ENCODE data around the gene ATP6V0A1.
"Not testable (repeated sequence)": the region's sequence is repeated elsewhere in the genome, so short reads cannot be mapped to it uniquely, and the experiment has no call there.

The ATP6V0A1 gene

DNA sequence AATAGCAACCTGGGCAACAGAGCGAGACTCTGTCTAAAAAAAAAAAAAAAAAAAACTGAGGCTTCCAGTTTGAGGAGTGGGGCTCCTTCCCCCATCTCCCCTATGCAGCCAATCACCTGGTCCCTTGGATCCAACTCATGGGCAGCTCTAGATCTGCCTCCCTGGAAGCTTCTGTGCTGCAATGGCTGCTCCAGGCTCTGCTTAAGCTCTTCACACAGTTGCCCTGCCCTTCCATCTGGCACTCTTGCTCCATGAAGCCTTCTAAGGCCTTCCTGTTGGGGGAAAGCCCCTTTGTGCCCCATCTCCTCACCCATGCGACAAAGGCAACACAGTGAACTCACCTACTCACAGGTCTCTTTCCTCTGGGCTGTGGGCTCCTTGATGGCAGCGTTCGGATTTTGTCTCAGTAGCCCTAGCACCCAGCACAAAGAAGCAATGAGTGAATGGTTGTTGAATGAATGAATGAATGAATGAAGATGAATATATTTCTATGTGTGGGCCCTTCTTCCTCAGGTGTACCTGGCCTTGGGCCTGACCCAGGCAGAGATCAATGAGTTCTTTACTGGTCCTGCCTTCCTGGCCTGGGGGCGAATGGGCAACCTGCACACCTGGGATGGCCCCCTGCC lies 79.3 kb downstream of the ATP6V0A1 start:
- no peak for DNase-seq (ENCODE audit: low read depth in 2 of 2, low spot score in 1 of 2)

DNA sequence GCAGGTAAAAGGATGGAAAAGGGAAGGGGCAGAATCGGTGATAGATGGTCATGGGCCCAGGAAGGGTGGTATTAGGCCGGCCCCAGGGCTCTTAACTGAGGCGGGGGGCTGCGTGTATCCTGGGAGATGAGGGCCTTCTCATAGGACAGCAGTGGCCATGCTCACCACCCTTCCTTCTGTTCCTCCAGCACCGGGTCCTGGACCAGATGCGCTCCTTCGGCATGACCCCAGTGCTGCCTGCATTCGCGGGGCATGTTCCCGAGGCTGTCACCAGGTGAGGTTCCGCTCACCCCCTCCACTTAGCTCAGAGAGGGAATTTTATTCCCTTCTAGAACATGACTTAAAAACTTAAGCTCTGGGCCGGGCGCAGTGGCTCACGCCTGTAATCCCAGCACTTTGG lies 79.8 kb downstream of the ATP6V0A1 start:
- DNase-seq (ENCODE audit: low read depth in 2 of 2, low spot score in 1 of 2), result no peak

DNA sequence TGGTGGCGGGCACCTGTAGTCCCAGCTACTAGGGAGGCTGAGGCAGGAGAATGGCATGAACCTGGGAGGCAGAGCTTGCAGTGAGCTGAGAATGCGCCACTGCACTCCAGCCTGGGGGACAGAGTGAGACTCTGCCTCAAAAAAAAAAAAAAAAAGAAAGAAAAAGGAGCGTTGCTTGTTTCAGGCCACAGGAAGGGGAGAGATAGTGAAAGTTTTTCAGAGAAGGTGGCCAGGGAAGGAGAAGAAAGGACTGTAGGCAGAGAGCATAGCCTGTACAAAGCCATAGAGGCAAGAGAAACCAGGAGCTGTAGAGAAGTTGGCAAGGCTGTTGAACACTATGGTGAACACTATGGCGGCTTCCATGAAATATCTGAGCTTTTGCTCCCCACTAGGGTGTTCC lies 81.9 kb downstream of the ATP6V0A1 start:
- DNase-seq (ENCODE audit: low read depth in 2 of 2, low spot score in 1 of 2), result not testable (repeated sequence)

DNA sequence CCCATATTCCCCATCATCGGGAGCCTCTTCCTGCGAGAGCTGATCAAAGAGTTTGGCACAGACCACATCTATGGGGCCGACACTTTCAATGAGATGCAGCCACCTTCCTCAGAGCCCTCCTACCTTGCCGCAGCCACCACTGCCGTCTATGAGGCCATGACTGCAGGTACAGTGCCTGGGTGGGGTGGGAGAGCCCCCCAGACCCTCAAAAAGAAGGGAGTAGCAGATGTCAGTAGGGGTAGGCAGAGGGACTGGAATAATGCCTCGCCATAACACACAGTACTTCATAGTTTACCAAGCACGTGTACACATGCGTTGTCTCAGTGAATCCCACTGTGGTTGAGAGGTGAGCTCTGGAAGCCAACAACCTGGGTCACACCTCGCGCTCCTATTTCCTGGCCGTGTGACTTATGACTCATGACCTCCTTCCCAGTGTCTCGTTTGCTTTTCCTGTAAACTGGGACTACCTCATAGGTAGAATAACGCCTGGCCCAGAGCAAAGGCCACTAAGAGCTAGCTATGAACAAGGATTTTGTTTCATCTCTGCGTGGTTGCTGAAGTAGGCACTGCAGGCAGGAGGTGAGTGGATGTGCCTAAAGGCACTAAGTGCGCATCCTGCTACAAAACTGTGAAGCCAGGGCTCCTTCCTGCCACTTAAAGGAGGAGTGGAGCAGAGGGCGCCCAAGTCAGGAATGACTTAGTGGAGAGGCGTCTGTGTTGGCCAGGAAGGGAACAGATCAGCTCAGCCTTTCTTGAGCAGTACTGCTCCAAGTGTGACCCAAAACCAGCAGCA lies 82.6 kb downstream of the ATP6V0A1 start:
- no peak for DNase-seq (ENCODE audit: low read depth in 2 of 2, low spot score in 1 of 2)

DNA sequence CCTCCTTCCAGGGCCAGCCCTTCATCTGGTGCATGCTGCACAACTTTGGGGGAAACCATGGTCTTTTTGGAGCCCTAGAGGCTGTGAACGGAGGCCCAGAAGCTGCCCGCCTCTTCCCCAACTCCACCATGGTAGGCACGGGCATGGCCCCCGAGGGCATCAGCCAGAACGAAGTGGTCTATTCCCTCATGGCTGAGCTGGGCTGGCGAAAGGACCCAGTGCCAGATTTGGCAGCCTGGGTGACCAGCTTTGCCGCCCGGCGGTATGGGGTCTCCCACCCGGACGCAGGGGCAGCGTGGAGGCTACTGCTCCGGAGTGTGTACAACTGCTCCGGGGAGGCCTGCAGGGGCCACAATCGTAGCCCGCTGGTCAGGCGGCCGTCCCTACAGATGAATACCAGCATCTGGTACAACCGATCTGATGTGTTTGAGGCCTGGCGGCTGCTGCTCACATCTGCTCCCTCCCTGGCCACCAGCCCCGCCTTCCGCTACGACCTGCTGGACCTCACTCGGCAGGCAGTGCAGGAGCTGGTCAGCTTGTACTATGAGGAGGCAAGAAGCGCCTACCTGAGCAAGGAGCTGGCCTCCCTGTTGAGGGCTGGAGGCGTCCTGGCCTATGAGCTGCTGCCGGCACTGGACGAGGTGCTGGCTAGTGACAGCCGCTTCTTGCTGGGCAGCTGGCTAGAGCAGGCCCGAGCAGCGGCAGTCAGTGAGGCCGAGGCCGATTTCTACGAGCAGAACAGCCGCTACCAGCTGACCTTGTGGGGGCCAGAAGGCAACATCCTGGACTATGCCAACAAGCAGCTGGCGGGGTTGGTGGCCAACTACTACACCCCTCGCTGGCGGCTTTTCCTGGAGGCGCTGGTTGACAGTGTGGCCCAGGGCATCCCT lies 84.8 kb downstream of the ATP6V0A1 start:
- DNase-seq (ENCODE audit: low read depth in 2 of 2, low spot score in 1 of 2), result no peak

DNA sequence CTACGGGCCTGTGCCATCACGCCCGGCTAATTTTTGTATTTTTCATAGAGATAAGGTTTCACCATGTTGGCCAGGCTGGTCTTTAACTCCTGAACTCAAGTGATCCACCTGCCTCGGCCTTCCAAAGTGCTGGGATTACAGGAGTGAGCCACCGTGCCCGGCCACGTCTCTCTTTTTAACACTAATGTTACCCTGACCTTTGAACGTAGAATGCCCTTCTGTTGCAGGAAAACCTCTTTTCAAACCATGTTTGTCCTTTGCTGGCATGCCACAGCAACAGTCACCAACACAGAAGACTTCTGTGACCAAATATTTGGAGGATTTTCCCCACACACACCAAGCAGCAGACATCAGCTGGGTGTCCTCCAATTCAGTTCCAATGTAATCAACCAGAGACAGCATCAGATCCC lies 86.2 kb downstream of the ATP6V0A1 start:
- no peak for DNase-seq (ENCODE audit: low read depth in 2 of 2, low spot score in 1 of 2)

DNA sequence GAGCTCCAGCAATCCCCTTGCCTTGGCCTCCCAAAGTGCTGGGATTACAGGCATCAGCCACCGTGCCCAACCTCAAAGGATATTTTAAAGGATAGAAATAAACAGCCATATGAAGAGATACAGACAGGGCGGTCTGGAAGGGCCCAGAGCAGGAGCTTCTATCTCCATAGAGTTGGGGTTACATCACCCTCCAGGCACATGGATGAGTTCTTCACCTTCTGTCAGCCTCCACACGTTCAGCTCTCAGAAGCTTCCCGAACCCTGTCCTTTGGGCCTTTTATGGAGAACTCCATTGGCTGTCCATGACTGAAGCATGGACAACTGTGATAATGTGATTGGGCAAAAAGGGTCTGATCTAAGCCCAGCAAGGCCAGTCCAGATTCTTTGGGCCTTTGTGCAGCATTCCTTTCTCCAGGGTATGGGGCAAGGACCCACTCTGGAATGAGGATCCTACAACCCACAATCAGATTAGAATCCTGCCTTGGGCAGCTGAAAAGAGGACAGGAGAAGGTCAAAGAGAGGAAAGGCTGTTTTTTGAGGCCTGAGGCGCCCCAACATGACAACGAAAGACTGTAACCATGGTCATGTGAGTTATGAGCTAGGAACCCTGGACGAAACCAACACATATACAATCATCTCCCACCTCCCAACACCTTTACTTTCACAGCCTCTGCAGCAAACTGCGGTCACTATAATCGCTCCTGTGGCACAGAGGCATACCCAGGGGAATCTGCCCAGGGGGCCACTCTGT lies 87.3 kb downstream of the ATP6V0A1 start:
- DNase-seq (ENCODE audit: low read depth in 2 of 2, low spot score in 1 of 2), result not testable (repeated sequence)

DNA sequence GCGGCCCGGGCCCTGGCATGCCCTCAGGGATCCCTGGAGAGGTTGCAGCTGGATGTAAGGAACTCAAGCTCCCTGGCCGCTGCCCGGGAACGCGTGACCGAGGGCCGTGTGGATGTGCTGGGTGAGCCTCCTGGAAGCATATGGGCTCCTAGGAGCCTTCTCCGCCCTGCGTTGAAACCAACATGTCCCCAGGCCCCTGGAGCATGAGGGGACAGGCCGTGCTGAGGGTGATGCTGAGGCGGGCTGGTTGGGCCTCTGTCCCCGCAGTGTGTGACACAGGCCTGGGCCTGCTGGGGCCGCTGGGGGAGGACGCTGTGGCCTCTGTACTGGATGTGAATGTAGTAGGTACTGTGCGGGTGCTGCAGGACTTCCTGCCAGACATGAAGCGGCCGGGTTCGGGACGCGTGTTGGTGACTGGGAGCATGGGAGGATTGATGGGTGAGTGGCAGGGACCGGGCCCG lies 88.4 kb downstream of the ATP6V0A1 start:
- DNase-seq (ENCODE audit: low read depth in 2 of 2, low spot score in 1 of 2), result no peak

DNA sequence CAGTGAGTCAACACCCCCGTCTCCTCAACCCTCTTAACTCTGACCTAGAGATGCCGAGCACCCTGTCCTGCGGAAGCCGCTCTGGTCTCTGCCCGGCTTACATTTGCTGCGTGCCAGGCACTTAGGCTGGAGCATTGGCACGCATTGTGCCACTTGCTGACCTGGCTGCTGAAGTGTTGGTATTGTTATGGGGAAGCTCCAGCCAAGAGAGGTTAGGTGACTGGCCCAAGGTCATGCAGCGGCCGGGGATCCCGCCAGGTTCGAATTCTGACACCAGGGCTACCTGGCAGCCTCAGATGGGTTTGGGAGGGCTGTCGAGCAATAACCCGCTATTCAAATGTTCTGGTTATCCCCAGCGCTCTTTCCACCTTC lies 89.0 kb downstream of the ATP6V0A1 start:
- no peak for DNase-seq (ENCODE audit: low read depth in 2 of 2, low spot score in 1 of 2)

DNA sequence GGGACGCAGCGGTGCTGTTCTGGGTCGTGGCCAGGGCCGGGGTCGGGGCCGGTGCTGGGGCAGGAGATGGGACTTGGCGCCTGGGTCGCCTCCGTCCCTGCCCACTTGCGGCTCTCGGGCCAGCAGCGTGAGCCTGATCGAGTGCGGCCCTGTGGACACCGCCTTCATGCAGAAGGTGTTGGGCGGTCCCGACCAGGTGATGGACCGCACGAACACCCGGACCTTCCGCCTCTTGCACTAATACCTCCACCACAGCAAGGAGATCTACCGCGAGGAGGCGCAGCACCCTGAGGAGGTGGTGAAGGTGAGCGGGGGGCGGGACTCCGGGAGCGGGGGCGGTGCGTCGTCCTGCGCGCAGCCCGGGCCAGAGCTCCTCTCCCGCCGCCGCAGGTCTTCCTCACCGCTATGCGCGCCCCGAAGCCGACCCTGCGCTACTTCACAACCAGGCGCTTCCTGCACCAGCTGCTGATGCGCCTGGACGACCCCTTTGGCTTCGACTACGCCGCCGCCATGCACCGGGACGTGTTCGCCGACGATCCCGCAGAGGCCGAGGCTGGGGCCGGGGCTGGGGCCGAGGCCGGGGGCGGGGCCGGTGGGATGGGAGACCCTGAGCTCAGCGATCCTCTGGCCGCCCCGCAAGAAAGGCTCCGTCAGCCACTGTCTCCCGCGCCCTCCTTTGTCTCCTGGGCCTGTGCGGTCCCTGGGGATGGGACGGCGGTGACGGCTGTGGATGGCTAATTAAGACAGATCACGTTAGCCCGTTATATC lies 89.6 kb downstream of the ATP6V0A1 start:
- DNase-seq (ENCODE audit: low read depth in 2 of 2, low spot score in 1 of 2), result peak; percentile 48 to 60

DNA sequence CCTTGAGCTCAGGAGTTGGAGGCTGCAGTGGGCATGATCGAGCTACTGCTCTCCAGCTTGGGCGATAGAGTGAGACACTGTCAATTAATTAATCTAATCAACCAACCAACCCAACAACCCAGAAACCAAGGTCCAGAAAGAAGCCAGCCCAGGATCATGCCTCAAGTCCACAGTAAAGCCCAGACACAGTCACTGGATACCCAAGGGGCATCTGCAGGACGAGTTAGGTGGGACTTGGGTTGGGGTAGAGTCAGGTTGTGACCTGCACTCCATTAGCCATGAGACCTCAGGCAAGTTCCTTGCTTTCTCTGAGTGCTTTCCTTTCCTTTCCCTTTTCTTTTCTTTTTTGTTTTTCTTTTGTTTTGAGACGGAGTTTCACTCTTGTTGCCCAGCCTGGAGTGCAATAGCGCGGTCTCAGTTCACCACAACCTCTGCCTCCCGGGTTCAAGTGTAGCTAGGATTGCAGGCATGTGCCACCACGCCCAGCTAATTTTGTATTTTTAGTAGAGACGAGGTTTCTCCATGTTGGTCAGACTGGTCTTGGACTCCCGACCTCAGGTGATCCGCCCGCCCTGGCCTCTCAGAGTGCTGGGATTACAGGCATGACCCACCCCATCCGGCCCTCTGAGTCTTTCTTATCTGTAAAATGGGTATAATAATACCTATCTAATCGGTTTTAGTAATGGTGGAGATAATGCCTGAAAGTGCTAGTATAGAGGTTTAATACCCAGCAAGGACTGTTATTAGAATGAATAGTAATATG lies 90.5 kb downstream of the ATP6V0A1 start:
- no peak for DNase-seq (ENCODE audit: low read depth in 2 of 2, low spot score in 1 of 2)

DNA sequence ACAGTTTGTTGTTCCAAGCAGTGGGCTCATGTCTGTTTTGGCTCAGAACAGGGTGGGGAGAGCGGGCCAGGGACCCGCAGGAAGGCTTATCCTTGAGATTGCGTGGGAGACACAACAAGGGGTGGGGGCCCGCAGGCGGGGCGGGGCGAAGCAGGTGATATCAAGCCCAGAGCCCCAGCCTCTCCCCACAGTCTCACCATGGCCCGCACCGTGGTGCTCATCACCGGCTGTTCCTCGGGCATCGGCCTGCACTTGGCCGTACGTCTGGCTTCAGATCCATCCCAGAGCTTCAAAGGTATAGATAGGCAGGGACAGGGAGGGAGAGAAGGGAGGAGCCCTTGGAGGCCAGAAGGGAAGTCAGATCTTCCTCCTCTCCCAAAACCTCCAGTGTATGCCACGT lies 94.1 kb downstream of the ATP6V0A1 start, which contains the start of gene HSD17B1:
Gene HSD17B1 (plus strand): TSS at position 188 of the 400 bp plus-strand sequence. CDS start 11 bp downstream, at position 199.
- not testable (repeated sequence) for DNase-seq (ENCODE audit: low read depth in 2 of 2, low spot score in 1 of 2)

DNA sequence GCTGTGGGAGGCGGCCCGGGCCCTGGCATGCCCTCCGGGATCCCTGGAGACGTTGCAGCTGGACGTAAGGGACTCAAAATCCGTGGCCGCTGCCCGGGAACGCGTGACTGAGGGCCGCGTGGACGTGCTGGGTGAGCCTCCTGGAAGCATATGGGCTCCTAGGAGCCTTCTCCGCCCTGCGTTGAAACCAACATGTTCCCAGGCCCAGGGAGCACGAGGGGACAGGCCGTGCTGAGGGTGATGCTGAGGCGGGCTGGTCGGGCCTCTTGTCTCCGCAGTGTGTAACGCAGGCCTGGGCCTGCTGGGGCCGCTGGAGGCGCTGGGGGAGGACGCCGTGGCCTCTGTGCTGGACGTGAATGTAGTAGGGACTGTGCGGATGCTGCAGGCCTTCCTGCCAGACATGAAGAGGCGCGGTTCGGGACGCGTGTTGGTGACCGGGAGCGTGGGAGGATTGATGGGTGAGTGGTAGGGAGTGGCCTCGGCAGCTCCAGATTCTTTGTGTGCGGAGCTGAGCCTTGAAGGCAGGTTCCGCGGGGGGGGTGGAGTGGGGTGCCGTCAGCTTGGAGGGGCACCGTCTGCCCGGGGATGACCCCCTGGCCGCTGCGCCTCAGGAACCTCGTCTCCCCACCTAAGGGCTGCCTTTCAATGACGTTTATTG lies 94.6 kb downstream of the ATP6V0A1 start:
- no peak for DNase-seq (ENCODE audit: low read depth in 2 of 2, low spot score in 1 of 2)

DNA sequence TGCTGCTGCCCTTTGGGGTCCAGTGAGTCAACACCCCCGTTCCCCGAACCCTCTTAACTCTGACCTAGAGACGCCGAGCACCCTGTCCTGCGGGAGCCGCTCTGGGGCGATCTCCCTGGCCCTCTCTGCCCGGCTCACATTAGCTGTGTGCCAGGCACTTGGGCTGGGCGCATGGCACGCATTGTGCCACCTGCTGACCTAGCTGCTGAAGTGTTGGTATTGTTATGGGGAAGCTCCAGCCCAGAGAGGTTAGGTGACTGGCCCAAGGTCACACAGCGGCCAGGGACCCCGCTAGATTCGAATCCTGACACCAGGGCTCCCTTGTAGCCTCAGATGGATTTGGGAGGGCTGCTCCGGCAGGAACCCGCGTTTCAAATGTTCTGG lies 95.2 kb downstream of the ATP6V0A1 start:
- DNase-seq (ENCODE audit: low read depth in 2 of 2, low spot score in 1 of 2), result no peak

DNA sequence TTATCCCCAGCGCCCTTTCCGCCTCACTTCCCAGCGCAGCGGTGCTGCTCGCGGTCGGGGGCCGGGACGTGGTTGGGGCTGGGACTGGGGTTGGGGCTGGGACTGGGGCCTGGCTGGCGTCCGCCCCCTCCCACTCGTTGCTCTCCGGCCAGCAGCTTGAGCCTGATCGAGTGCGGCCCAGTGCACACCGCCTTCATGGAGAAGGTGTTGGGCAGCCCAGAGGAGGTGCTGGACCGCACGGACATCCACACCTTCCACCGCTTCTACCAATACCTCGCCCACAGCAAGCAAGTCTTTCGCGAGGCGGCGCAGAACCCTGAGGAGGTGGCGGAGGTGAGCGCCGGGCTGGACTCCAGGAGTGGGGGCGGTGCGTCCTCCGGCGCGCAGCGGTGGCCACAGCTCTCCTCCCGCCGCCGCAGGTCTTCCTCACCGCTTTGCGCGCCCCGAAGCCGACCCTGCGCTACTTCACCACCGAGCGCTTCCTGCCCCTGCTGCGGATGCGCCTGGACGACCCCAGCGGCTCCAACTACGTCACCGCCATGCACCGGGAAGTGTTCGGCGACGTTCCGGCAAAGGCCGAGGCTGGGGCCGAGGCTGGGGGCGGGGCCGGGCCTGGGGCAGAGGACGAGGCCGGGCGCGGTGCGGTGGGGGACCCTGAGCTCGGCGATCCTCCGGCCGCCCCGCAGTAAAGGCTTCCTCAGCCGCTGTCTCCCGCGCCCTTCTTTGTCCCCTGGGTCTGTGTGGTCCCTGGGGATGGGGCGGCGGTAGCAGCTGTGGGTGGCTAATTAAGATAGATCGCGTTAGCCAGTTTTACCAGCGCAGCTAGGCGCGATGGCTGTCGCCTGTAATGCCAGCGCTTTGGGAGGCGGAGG lies 95.8 kb downstream of the ATP6V0A1 start:
- peak in 1 of 2 donors; percentile 58 for DNase-seq (ENCODE audit: low read depth in 2 of 2, low spot score in 1 of 2)

DNA sequence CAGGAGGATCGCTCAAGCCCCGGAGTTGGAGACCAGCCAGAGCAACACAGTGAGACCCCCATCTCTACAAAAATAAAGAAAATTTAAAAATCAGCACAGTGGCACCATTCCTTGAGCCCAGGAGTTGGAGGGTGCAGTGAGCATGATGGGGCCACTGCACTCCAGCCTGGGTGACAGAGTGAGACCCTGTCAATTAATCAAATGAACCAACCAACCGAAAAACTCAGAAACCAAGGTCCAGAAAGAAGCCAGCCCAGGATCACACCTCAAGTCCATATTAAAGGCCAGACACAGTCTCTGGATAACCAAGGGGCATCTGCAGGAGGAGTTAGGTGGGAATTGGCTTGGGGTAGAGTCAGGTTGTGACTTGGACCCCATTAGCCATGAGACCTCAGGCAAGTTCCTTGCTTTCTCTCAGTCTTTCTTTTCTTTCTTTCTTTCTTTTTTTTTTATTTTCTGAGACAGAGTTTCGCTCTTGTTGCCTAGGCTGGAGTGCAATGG lies 96.5 kb downstream of the ATP6V0A1 start:
- DNase-seq (ENCODE audit: low read depth in 2 of 2, low spot score in 1 of 2), result no peak

DNA sequence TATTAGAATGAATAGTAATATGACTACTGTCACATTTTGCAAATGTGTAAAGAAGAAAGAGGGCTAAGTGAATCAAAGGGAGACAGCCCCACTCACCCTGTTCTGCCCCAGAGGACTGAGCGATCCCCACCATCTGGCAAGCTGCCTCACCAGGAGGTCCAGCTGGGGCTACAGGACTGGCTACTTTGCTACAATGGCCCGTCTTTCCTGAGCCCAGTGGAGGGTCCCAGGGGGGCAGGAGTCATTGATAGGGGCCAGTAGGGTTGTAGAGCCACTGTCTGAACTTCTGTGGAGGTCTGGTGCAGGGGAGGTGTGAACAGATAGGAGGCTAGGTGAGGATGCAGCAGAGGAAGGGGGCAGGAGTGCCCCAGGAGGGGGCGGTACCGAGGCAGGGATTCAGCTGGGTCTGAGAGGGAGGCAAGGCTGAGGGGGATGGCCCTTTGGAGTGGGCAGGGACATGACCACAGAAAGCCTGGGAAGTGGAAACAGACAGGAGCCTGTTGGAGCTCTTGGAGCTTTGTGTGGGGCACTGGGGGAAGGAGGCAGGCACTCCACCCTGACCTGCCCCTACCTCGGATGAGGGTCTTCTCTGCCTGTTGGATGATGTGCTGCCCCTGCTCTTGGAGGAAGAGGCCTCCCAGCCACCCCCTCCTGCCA lies 97.4 kb downstream of the ATP6V0A1 start:
- not testable (repeated sequence) for DNase-seq (ENCODE audit: low read depth in 2 of 2, low spot score in 1 of 2)
